ENCODE measurements around the gene QDPR.
"Not testable (repeated sequence)": the region's sequence is repeated elsewhere in the genome, so short reads cannot be mapped to it uniquely, and the experiment has no call there.

QDPR gene

GRCh38 chr4:17511950-17512795, at the start of gene QDPR:
Gene QDPR (minus strand): TSS chr4:17512090. CDS start chr4:17512054, 36 bp downstream.
- peak; percentile 80 to 85 for DNase-seq

- no peak for DNase-seq
Measured at GRCh38 chr4:17561195-17561909, 49.5 kb upstream of the QDPR start.

- DNase-seq, result no peak
Measured at GRCh38 chr4:17560065-17560673, 48.3 kb upstream of the QDPR start.

- DNase-seq, result no peak
Measured at GRCh38 chr4:17559709-17560048, 47.8 kb upstream of the QDPR start.

- DNase-seq, result no peak
Measured at GRCh38 chr4:17558941-17559708, 47.2 kb upstream of the QDPR start.

- DNase-seq, result no peak
Measured at GRCh38 chr4:17557880-17558279, 46.0 kb upstream of the QDPR start.

GRCh38 chr4:17556498-17556897, 44.6 kb upstream of the QDPR start:
- DNase-seq, result no peak

- DNase-seq, result no peak
Measured at GRCh38 chr4:17554568-17554967, 42.7 kb upstream of the QDPR start.

- DNase-seq, result no peak
Measured at GRCh38 chr4:17552427-17552826, 40.5 kb upstream of the QDPR start.

- no peak for DNase-seq
Measured at GRCh38 chr4:17550549-17550948, 38.7 kb upstream of the QDPR start.

GRCh38 chr4:17546678-17547077, 34.8 kb upstream of the QDPR start:
- no peak for DNase-seq

GRCh38 chr4:17546222-17546621, 34.3 kb upstream of the QDPR start:
- DNase-seq, result no peak

GRCh38 chr4:17545374-17546140, 33.7 kb upstream of the QDPR start:
- no peak for DNase-seq

- DNase-seq, result no peak
Measured at GRCh38 chr4:17544831-17545234, 32.9 kb upstream of the QDPR start.

- DNase-seq, result no peak
Measured at GRCh38 chr4:17544205-17544604, 32.3 kb upstream of the QDPR start.

GRCh38 chr4:17537060-17537459, 25.2 kb upstream of the QDPR start:
- not testable (repeated sequence) for DNase-seq

- DNase-seq, result no peak
Measured at GRCh38 chr4:17535906-17536305, 24.0 kb upstream of the QDPR start.

- DNase-seq, result no peak
Measured at GRCh38 chr4:17535242-17535641, 23.4 kb upstream of the QDPR start.

GRCh38 chr4:17534705-17535104, 22.8 kb upstream of the QDPR start:
- no peak for DNase-seq

- DNase-seq, result no peak
Measured at GRCh38 chr4:17531538-17532285, 19.8 kb upstream of the QDPR start.

- no peak for DNase-seq
Measured at GRCh38 chr4:17528551-17529165, 16.8 kb upstream of the QDPR start.
